Coronary artery (tissue), 2 donors: Measurements from ENCODE around the gene FGD2.

ENCODE experiments used
- DNase-seq: peaks from one replicate; pipeline ENCODE4 v3.0.0-alpha.2; 2017; ENCODE audit warnings: low spot score
- H3K27ac ChIP-seq, 2 donors: fragments of 200-600 bp; sonication (generic); one replicate each; pipeline ENCODE4 v1.5.1; 2016 to 2019
- H3K4me3 ChIP-seq: fragments of 200-600 bp; sonication (generic); 2 replicates; pipeline ENCODE4 v1.5.1; 2016; ENCODE audit warnings: mild to moderate bottlenecking, moderate library complexity
- TF ChIP-seq, protein P1 (sequence below): fragments of 200-600 bp; sonication (generic); IDR thresholded peaks from one replicate; pipeline ENCODE4 v1.5.1; 2019; ENCODE audit warnings: antibody characterized with exemption

FGD2 gene

DNA sequence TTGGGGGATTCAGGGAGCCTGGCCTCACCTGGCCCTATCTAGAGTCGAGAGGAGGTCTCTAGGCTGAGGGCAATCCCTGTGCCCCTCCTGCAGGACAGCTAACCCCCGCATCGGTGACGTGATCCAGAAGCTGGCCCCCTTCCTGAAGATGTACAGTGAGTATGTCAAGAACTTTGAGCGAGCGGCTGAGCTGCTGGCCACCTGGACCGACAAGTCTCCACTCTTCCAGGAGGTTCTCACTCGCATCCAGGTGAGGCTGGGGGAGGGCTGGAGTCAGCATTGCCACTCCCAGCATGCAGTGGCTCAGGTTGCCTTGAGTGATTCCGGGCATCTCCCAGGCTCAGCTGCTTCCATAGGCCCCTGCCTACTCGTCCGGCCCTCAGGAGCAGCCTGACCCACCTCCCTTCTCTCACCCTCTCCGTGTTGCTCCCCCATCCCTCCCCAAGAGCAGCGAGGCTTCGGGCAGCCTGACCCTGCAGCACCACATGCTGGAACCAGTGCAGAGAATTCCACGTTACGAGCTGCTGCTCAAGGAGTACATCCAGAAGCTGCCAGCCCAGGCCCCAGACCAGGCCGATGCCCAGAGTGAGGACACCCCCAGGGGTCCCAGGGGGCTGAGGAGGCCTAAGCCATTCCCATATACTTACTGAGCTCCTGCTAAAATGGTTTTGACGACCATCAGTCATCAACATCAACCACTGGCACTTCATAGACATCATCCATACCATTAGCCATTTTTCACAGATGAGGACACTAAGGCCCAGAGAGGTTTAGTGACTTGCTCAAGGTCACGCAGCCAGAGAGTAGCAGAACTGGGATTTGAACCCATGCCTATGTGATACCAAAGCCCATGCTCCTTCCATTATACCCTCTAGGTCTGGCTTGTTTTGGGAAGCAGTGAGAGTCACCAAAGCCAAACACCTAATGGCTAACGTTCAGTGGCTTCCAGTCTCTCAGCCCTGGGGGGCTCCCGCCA, 8.3 kb downstream of the FGD2 start:
- TF ChIP-seq, protein P1, sequence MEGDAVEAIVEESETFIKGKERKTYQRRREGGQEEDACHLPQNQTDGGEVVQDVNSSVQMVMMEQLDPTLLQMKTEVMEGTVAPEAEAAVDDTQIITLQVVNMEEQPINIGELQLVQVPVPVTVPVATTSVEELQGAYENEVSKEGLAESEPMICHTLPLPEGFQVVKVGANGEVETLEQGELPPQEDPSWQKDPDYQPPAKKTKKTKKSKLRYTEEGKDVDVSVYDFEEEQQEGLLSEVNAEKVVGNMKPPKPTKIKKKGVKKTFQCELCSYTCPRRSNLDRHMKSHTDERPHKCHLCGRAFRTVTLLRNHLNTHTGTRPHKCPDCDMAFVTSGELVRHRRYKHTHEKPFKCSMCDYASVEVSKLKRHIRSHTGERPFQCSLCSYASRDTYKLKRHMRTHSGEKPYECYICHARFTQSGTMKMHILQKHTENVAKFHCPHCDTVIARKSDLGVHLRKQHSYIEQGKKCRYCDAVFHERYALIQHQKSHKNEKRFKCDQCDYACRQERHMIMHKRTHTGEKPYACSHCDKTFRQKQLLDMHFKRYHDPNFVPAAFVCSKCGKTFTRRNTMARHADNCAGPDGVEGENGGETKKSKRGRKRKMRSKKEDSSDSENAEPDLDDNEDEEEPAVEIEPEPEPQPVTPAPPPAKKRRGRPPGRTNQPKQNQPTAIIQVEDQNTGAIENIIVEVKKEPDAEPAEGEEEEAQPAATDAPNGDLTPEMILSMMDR, result no peak
- no peak for DNase-seq
- H3K4me3 ChIP-seq, result no peak overlapping the region
- H3K27ac ChIP-seq, result no peak overlapping the region

DNA sequence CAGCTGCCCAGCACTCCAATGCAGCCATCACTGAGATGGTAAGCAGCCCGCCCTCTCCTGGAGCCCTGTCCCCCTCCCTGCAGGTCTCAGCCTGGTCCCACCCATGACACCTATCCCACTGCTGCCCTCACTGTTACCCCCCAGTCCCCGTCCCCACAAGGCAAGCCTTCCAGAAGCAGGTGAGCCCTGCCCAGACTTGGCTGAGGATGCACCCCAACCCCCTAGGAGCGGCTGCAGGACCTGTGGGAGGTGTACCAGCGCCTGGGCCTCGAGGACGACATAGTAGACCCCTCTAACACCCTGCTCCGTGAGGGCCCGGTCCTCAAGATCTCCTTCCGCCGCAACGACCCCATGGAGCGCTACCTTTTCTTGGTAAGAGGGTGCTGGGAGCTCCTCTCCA, 9.2 kb downstream of the FGD2 start:
- Histone ChIP-seq H3K4me3 (no peak overlapping the region), H3K27ac (no peak overlapping the region)
- TF ChIP-seq, protein P1, result no peak
- DNase-seq, result no peak

DNA sequence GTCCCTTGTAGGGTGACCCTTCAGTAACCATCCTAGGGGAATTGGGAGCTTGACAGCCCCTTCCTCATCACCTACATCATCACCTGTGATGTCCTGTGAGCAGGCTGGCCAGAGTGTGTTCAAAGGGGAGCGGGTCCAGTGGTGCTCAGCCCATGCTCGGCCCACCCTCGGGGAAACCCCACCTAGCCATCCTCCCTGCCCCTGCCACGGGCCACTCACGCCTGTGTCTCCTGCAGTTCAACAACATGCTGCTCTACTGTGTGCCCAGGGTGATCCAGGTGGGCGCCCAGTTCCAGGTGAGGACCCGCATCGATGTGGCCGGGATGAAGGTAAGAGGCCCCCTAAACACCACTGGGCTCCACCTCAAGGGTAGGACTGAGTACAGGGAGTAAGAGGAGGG, 10.1 kb downstream of the FGD2 start:
- no peak for DNase-seq

DNA sequence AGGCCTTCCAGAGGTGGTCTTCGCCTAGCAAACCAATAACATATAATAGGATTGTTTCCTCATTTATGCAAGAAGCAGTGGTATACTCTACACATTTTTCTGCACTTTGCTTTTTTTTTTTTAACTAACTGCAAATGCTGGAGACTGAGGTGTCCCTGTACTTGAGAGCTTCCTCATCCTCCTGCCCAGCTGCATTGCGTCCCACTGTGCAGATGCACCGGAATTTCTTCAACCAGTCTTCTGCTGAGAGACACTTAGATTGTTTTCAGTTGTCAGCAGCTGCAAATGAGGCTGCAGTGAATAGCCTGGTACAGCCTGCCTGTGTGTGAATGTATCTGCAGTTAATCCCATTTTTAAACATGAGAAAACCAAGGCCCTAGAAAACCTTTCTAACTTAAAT, 11.5 kb downstream of the FGD2 start:
- Histone ChIP-seq H3K4me3 (no peak overlapping the region), H3K27ac (peak overlapping the region in 1 of 2 donors; percentile 13)
- DNase-seq, result no peak
- TF ChIP-seq, protein P1, result no peak

More for the DNA sequence above, 10.1 kb downstream of the FGD2 start:
- Histone ChIP-seq H3K4me3 (no peak overlapping the region), H3K27ac (no peak overlapping the region)
- TF ChIP-seq, protein P1, result no peak

DNA sequence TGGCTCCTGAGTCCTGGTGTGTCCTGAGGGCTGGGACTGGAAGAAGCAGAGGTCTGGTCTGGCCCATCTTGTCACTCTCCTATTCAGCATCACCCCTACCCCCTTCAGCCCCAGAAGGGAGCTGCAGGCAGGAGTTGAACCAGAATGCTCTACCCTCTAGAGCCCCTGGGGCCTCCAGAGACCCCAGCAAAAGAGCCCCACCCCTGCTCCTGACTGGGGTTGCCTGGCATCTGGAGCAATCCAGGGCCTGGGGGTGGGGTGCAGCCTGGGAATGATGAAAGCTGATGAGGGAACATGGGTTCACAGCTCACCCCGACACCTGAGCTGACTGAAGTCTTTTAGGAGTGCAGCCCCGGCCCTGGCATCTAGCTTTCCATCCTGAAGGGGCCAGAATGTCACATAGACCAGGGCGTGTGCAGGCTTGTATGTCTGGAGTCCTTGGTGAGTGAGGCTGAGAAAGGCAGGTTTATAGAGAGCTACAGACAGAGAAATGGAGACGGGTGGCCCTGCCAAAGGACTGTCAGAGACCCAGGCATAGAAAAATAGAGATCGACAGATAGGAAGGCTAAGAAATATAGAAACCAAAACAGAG, 12.2 kb downstream of the FGD2 start:
- peak overlapping the region; percentile 3 to 13 for H3K27ac ChIP-seq
- TF ChIP-seq, protein P1, result no peak
- H3K4me3 ChIP-seq, result no peak overlapping the region
- no peak for DNase-seq

DNA sequence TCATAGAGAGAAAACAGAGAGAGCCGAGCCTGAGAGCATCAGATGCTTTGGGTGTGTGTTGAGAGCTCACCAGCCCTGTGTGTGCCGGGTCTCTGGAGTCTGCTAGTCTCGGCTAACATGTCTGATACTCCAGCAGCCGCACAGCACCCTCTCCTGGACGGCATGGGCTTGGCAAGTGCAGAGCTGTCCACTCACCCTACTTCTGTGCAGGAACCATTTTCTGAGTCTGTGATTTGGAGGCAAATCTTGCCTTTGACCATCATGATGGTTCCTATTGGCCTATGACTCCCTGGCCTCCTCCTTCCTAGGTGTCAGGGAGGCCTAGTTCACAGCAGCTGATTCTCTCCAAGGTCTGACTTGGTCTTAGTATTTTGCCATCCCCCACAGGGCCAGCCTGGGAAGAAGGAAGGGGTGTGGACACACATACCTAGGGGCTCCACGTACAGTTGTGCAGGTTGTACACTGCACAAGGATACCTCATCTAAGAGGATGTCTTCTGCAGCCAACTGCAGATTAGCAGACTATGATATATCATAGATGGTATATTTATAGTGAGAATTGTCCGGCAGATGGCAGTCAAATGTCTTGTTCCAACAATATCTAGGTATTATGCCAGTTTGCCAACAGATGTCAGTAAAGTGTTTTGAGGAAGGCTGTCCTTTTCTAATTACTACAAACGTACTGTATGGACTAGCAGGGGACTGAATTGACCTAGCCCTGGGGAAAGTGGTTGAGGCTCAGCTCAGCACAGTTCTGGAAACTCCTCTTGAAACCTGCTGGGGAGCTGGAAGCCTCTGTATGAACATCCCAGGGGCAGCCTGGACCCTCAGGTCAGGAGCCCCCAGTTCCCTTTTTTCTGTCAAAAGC, 13.0 kb downstream of the FGD2 start:
- DNase-seq, result peak; percentile 89
- Histone ChIP-seq H3K27ac (peak overlapping the region; percentile 3 to 13), H3K4me3 (no peak overlapping the region)
- TF ChIP-seq, protein P1, result peak; percentile 85
